Ishikawa (cell line): ENCODE results near the gene ELL2.

Experiments used
- CREB1 ChIP-seq: IDR thresholded peaks from 2 replicates; pipeline ENCODE4 v1.6.1; 2012; ENCODE audit warnings: low read depth
- TAF1 ChIP-seq: IDR thresholded peaks from 2 replicates; pipeline ENCODE4 v1.6.1; 2012; ENCODE audit warnings: low read depth, mild to moderate bottlenecking

GRCh38 chr5:95938347-95938746, 23.3 kb downstream of the ELL2 start:
- TF ChIP-seq CREB1 (no peak), TAF1 (no peak)
